HepG2 (cell line): ENCODE results near the gene FANCE. TPM values are rescaled to one million over a fixed set of nuclear protein-coding genes. Genes with fewer than 3 reads are reported as not detected.

Experiments used
- ATRX ChIP-seq: sonication (generic); formaldehyde crosslinking; IDR thresholded peaks from 2 replicates; pipeline ENCODE4 v1.4.0; 2020; ENCODE audit warnings: missing genetic modification reagents, borderline replicate concordance
- CCAR2 ChIP-seq: fragments of 200-400 bp; formaldehyde crosslinking; optimal IDR thresholded peaks from 2 replicates; pipeline ENCODE3; 2018; ENCODE audit warnings: low read depth, mild to moderate bottlenecking, low read length, moderate library complexity
- FLYWCH1 ChIP-seq: sonication (generic); formaldehyde crosslinking; IDR thresholded peaks from 2 replicates; pipeline ENCODE4 v1.8.1; 2023; ENCODE audit warnings: mild to moderate bottlenecking, missing genetic modification reagents
- MEIS1 ChIP-seq: sonication (generic); formaldehyde crosslinking; IDR thresholded peaks from 2 replicates; pipeline ENCODE4 v1.9.0; 2021; ENCODE audit warnings: mild to moderate bottlenecking, missing genetic modification reagents, moderate library complexity, borderline replicate concordance
- MTF1 ChIP-seq: sonication (generic); formaldehyde crosslinking; IDR thresholded peaks from 2 replicates; pipeline ENCODE4 v1.5.0; 2020; ENCODE audit warnings: missing genetic modification reagents
- NFIB ChIP-seq: sonication (generic); formaldehyde crosslinking; IDR thresholded peaks from 2 replicates; pipeline ENCODE4 v1.9.0; 2021; ENCODE audit warnings: missing genetic modification reagents, mild to moderate bottlenecking, borderline replicate concordance
- NPAS2 ChIP-seq: sonication (generic); formaldehyde crosslinking; IDR thresholded peaks from 2 replicates; pipeline ENCODE4 v1.8.0; 2022; ENCODE audit warnings: mild to moderate bottlenecking, missing genetic modification reagents, borderline replicate concordance
- SPEN ChIP-seq: sonication (generic); formaldehyde crosslinking; IDR thresholded peaks from 2 replicates; pipeline ENCODE4 v1.5.1; 2020; ENCODE audit warnings: low read depth, mild to moderate bottlenecking, missing genetic modification reagents
- TRIM24 ChIP-seq: sonication (generic); formaldehyde crosslinking; IDR thresholded peaks from 2 replicates; pipeline ENCODE4 v1.8.0; 2022; ENCODE audit warnings: mild to moderate bottlenecking, missing genetic modification reagents
- ZNF678 ChIP-seq: sonication (generic); formaldehyde crosslinking; IDR thresholded peaks from 2 replicates; pipeline ENCODE4 v1.4.0; 2020; ENCODE audit warnings: mild to moderate bottlenecking, missing genetic modification reagents
- ZSCAN22 ChIP-seq: sonication (generic); formaldehyde crosslinking; IDR thresholded peaks from 2 replicates; pipeline ENCODE4 v1.4.0; 2020; ENCODE audit warnings: mild to moderate bottlenecking, missing genetic modification reagents
- polyA plus RNA-seq, 8 experiments: library from polyadenylated mRNA; depleted of rRNA in 3 of 8; stranded (reverse) in 7 of 8; unstranded in 1 of 8; fragments of >200 nt; fragmentation: Illumina TruSeq in 4 of 8; extraction: Trizol in 4 of 8; gene quantifications; 2 replicates each; pipeline versions ENCODE4 v1.2.1 to v1.2.3, GENCODE V29; 2011 to 2016; ENCODE audit warnings: low read depth in 4 of 8, missing spikeins in 1 of 8, mixed read lengths in 1 of 8; ENCODE audit not compliant: insufficient read depth in 1 of 8
- total RNA-seq, 5 experiments: library from RNA; depleted of rRNA; stranded (reverse); fragments of >200 nt; fragmentation: Illumina TruSeq; extraction: Trizol; gene quantifications; 2 replicates each; pipeline ENCODE4 v1.2.3, GENCODE V29; 2016; ENCODE audit warnings: low read depth in 1 of 5
- TF ChIP-seq, protein P1 (sequence below), 2 experiments: sonication (generic) in 1 of 2; formaldehyde crosslinking in 1 of 2; IDR thresholded peaks; 2 replicates each; pipeline versions ENCODE4 v1.4.0 to v1.6.1; 2018 to 2020; ENCODE audit warnings: missing genetic modification reagents in 2 of 2, borderline replicate concordance in 1 of 2, low read depth in 1 of 2, mild to moderate bottlenecking in 1 of 2, missing biosample characterization in 1 of 2
- TF ChIP-seq, protein P2 (sequence below): sonication (generic); formaldehyde crosslinking; IDR thresholded peaks from 2 replicates; pipeline ENCODE4 v1.4.0; 2020; ENCODE audit warnings: missing genetic modification reagents
- TF ChIP-seq, protein P3 (sequence below): sonication (generic); formaldehyde crosslinking; IDR thresholded peaks from 2 replicates; pipeline ENCODE4 v1.5.0; 2020; ENCODE audit warnings: missing genetic modification reagents
- TF ChIP-seq, protein P4 (sequence below): sonication (generic); formaldehyde crosslinking; IDR thresholded peaks from 2 replicates; pipeline ENCODE4 v1.8.1; 2023; ENCODE audit warnings: mild to moderate bottlenecking, inconsistent platforms, moderate library complexity, missing genetic modification reagents, borderline replicate concordance
- TF ChIP-seq, protein P5 (sequence below): IDR thresholded peaks from 2 replicates; pipeline ENCODE4 v1.6.1; 2016; ENCODE audit warnings: low read depth, borderline replicate concordance
- TF ChIP-seq, protein P6 (sequence below): sonication (generic); IDR thresholded peaks from 2 replicates; pipeline ENCODE4 v1.6.1; 2016; ENCODE audit warnings: low read depth, borderline replicate concordance
- TF ChIP-seq, protein P7 (sequence below): fragments of 450-650 bp; IDR thresholded peaks from 2 replicates; pipeline ENCODE4 v1.6.1; 2017

FANCE gene
- total and polyA plus RNA-seq, 2 of the 13 experiments (the other 11 are each of a cell fraction or from before 2014, with no cell fraction given) = 7.1 to 11.2 TPM

DNA sequence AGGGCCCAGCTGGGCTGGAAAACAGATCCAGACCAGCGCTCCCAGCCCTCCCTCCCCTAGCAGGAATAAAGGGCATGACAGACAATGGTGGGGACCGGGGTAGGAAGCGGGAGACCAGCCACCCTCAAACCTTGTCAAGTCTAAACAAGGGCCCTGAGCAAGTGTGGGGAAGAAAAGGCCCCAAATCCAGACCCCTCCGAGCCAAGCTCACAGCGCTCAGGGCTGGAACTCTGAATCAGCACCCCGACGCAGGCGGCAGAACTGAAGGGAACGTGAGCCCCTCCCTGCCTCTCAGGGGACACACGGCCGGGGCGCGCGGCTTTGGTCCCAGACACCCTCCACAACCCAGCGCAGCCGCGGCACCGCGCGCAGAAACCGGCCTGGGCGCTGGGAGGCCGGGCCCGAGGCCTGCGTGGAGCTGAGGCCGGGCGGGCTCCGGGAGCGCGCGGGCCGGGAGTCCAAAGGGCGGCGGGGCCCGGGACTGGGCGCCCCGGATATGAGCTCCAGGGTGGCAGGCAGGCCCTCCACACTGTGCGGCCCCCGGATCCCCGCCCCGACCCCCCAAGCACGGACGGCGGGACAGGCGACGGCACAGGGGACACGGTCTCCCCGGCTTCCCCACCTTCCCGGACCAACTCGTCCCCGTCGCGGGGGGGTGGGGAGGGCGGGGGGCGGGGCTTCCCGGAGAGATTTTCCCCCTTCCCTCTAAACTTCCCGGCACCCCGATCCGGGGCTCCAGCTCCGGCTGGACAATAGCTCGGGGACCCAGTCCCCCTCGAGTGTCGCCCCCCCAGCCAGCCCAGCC is 44.1 kb downstream of the FANCE start (continued):
- TF ChIP-seq, protein P1, sequence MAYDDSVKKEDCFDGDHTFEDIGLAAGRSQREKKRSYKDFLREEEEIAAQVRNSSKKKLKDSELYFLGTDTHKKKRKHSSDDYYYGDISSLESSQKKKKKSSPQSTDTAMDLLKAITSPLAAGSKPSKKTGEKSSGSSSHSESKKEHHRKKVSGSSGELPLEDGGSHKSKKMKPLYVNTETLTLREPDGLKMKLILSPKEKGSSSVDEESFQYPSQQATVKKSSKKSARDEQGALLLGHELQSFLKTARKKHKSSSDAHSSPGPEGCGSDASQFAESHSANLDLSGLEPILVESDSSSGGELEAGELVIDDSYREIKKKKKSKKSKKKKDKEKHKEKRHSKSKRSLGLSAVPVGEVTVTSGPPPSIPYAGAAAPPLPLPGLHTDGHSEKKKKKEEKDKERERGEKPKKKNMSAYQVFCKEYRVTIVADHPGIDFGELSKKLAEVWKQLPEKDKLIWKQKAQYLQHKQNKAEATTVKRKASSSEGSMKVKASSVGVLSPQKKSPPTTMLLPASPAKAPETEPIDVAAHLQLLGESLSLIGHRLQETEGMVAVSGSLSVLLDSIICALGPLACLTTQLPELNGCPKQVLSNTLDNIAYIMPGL (CRISPR knock-in tag; IDR thresholded peaks at IDR 0.05; ENCODE audit: borderline replicate concordance in 1 of 2, low read depth in 1 of 2) = peak; percentile 45 to 54; a peak in 3 of 4 replicates
- no peak for TF ChIP-seq MEIS1 (CRISPR knock-in tag)
- no peak; the same call in 1 of the 2 replicates for TF ChIP-seq MTF1
- TF ChIP-seq, protein P2, sequence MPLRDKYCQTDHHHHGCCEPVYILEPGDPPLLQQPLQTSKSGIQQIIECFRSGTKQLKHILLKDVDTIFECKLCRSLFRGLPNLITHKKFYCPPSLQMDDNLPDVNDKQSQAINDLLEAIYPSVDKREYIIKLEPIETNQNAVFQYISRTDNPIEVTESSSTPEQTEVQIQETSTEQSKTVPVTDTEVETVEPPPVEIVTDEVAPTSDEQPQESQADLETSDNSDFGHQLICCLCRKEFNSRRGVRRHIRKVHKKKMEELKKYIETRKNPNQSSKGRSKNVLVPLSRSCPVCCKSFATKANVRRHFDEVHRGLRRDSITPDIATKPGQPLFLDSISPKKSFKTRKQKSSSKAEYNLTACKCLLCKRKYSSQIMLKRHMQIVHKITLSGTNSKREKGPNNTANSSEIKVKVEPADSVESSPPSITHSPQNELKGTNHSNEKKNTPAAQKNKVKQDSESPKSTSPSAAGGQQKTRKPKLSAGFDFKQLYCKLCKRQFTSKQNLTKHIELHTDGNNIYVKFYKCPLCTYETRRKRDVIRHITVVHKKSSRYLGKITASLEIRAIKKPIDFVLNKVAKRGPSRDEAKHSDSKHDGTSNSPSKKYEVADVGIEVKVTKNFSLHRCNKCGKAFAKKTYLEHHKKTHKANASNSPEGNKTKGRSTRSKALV (CRISPR knock-in tag) = 0 out of 2 replicates have a peak, but pooled peaks have one; percentile 44
- TF ChIP-seq, protein P3, sequence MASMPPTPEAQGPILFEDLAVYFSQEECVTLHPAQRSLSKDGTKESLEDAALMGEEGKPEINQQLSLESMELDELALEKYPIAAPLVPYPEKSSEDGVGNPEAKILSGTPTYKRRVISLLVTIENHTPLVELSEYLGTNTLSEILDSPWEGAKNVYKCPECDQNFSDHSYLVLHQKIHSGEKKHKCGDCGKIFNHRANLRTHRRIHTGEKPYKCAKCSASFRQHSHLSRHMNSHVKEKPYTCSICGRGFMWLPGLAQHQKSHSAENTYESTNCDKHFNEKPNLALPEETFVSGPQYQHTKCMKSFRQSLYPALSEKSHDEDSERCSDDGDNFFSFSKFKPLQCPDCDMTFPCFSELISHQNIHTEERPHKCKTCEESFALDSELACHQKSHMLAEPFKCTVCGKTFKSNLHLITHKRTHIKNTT (CRISPR knock-in tag) = no peak
- TF ChIP-seq, protein P4, sequence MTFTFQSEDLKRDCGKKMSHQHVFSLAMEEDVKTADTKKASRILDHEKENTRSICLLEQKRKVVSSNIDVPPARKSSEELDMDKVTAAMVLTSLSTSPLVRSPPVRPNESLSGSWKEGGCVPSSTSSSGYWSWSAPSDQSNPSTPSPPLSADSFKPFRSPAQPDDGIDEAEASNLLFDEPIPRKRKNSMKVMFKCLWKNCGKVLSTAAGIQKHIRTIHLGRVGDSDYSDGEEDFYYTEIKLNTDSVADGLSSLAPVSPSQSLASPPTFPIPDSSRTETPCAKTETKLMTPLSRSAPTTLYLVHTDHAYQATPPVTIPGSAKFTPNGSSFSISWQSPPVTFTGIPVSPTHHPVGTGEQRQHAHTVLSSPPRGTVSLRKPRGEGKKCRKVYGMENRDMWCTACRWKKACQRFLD (CRISPR knock-in tag) = no peak
- TF ChIP-seq TRIM24 (CRISPR knock-in tag) = no peak
- TF ChIP-seq, protein P5, sequence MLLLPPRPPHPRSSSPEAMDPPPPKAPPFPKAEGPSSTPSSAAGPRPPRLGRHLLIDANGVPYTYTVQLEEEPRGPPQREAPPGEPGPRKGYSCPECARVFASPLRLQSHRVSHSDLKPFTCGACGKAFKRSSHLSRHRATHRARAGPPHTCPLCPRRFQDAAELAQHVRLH (CRISPR knock-in tag) = no peak
- no peak for TF ChIP-seq NFIB
- TF ChIP-seq FLYWCH1 (CRISPR knock-in tag) = no peak
- TF ChIP-seq ZSCAN22 (CRISPR knock-in tag) = no peak
- no peak for TF ChIP-seq ATRX
- no peak for TF ChIP-seq CCAR2
- TF ChIP-seq, protein P6, sequence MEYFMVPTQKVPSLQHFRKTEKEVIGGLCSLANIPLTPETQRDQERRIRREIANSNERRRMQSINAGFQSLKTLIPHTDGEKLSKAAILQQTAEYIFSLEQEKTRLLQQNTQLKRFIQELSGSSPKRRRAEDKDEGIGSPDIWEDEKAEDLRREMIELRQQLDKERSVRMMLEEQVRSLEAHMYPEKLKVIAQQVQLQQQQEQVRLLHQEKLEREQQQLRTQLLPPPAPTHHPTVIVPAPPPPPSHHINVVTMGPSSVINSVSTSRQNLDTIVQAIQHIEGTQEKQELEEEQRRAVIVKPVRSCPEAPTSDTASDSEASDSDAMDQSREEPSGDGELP = peak; percentile 55
- TF ChIP-seq, protein P7, sequence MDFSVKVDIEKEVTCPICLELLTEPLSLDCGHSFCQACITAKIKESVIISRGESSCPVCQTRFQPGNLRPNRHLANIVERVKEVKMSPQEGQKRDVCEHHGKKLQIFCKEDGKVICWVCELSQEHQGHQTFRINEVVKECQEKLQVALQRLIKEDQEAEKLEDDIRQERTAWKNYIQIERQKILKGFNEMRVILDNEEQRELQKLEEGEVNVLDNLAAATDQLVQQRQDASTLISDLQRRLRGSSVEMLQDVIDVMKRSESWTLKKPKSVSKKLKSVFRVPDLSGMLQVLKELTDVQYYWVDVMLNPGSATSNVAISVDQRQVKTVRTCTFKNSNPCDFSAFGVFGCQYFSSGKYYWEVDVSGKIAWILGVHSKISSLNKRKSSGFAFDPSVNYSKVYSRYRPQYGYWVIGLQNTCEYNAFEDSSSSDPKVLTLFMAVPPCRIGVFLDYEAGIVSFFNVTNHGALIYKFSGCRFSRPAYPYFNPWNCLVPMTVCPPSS = no peak
- TF ChIP-seq ZNF678 (CRISPR knock-in tag) = no peak
- TF ChIP-seq NPAS2 (CRISPR knock-in tag) = no peak
- peak; percentile 84; the same call in 1 of the 2 replicates for TF ChIP-seq SPEN (CRISPR knock-in tag)
